DOHH2 (cell line): ENCODE data around the gene CWC25.

ENCODE experiments used
- H3F3A ChIP-seq: fragments of 200-600 bp; sonication (generic), shearing (Covaris generic); 2 replicates; pipeline ENCODE4 v1.6.0; 2016; ENCODE audit warnings: antibody characterized with exemption, mild to moderate bottlenecking; ENCODE audit not compliant: control insufficient read depth, insufficient read depth
- H3K27ac ChIP-seq: fragments of 200-600 bp; sonication (generic); 2 replicates; pipeline ENCODE4 v1.5.1; 2014; ENCODE audit warnings: low read depth, mild to moderate bottlenecking, low read length, moderate library complexity
- H3K27me3 ChIP-seq: fragments of 200-600 bp; sonication (generic); 2 replicates; pipeline ENCODE4 v1.6.1; 2014; ENCODE audit warnings: mild to moderate bottlenecking, low read length, mixed read lengths; ENCODE audit not compliant: control insufficient read depth
- H3K36me3 ChIP-seq: fragments of 200-600 bp; sonication (generic); 2 replicates; pipeline ENCODE4 v1.6.1; 2014; ENCODE audit warnings: mild to moderate bottlenecking, low read length, moderate library complexity, mixed read lengths; ENCODE audit not compliant: control insufficient read depth
- H3K4me1 ChIP-seq: fragments of 200-600 bp; sonication (generic); 2 replicates; pipeline ENCODE4 v1.6.1; 2014; ENCODE audit warnings: mild to moderate bottlenecking, low read length, mixed read lengths; ENCODE audit not compliant: control insufficient read depth
- H3K4me2 ChIP-seq: fragments of 200-600 bp; sonication (generic); 2 replicates; pipeline ENCODE4 v1.6.0; 2014; ENCODE audit warnings: mild to moderate bottlenecking, low read length, moderate library complexity
- H3K4me3 ChIP-seq: fragments of 200-600 bp; sonication (generic); 2 replicates; pipeline ENCODE4 v1.5.1; 2014; ENCODE audit warnings: mild to moderate bottlenecking, low read length, mixed read lengths
- H3K79me2 ChIP-seq: fragments of 200-600 bp; sonication (generic); 2 replicates; pipeline ENCODE4 v1.6.1; 2014; ENCODE audit warnings: mild to moderate bottlenecking, low read length, mixed read lengths; ENCODE audit not compliant: control insufficient read depth
- H3K9me2 ChIP-seq: fragments of 200-600 bp; sonication (generic); replicated peaks from 2 replicates; pipeline ENCODE4 v1.6.1; 2014; ENCODE audit warnings: mild to moderate bottlenecking, low read length, mixed read lengths; ENCODE audit not compliant: control insufficient read depth
- H3K9me3 ChIP-seq: fragments of 200-600 bp; sonication (generic); 2 replicates; pipeline ENCODE4 v1.6.1; 2014; ENCODE audit warnings: antibody characterized with exemption, low read length, mixed read lengths; ENCODE audit not compliant: control insufficient read depth, insufficient read depth
- H4K20me1 ChIP-seq: fragments of 200-600 bp; sonication (generic); 2 replicates; pipeline ENCODE4 v1.6.0; 2014; ENCODE audit warnings: low read depth, mild to moderate bottlenecking, antibody characterized with exemption, low read length, moderate library complexity; ENCODE audit not compliant: control insufficient read depth, insufficient read depth
- CTCF ChIP-seq: fragments of 200-600 bp; sonication (generic); IDR thresholded peaks from one replicate; pipeline ENCODE4 v1.5.1; 2014; ENCODE audit warnings: antibody characterized with exemption, mild to moderate bottlenecking, low read depth, low read length; ENCODE audit not compliant: poor library complexity, severe bottlenecking
- EZH2phosphoT487 ChIP-seq: fragments of 200-600 bp; sonication (generic); IDR thresholded peaks from 2 replicates; pipeline ENCODE4 v1.6.1; 2017; ENCODE audit warnings: borderline replicate concordance, mild to moderate bottlenecking, antibody characterized with exemption, low read length, moderate library complexity, mixed read lengths

Gene CWC25

DNA sequence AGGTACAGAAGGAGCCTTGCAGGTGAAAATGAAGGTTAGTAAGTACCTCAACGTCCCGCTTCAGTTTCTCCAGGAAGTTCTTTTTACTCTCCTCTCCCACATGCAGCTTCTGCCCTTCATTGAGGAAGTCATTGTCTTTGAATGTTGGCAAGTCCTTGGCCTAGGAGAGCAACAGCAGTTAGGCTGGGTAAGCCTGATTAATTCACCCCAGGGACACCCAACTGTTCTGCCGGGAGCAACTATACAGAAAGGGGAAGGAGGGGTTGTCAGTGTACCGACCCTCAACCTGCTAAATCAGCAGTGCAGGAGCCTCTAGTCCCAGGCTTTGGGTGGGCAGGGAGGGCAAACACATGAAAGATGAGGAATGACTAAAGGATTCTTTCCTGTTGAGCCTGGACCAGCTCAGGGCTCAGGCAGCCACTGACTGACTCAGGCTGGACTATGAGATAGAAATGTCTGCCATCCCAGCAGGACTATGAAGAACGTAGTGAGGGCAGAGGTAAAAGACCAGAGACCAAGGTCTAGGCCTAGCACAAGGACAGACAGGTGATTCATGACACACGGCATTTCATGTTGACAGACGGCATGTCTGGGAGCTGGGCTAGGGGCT is 47.4 kb downstream of the CWC25 start:
- H3K27me3 ChIP-seq, result no peaks in the 10 kb centered on the region
- H3K4me3 ChIP-seq, result no peak overlapping the region
- TF ChIP-seq EZH2phosphoT487, result no peak
- no peaks in the 10 kb centered on the region for H3F3A ChIP-seq
- no peaks in the 10 kb centered on the region for H3K4me1 ChIP-seq
- H3K79me2 ChIP-seq, result no peaks in the 10 kb centered on the region
- no peaks in the 10 kb centered on the region for H4K20me1 ChIP-seq
- H3K27ac ChIP-seq, result no peak overlapping the region
- H3K9me3 ChIP-seq, result no peaks in the 10 kb centered on the region
- H3K4me2 ChIP-seq, result no peak overlapping the region
- H3K36me3 ChIP-seq, result peaks cover 69% of the 10 kb centered on the region
- no peaks in the 10 kb centered on the region for H3K9me2 ChIP-seq

DNA sequence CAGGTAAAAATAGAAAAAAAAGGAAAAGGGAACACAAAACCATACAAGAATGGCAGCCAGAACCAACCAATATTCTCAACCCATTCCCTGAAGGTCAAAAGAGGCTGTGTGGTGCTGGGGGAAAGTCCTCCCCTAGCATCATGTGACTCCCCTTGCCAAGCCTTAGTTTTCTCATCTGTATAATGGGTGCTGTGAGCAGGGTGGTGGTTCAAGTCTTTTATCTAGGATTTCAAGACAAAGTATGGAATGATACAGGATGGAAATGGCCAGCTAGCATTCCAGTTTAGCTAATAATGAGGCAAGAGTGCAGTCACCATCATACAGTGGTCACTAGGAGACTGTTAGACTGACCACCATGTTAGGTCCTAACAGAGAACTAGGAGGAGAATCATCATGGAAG is 51.9 kb downstream of the CWC25 start:
- Histone ChIP-seq H3K4me2 (no peak overlapping the region), H3K27me3 (no peaks in the 10 kb centered on the region), H3K27ac (no peak overlapping the region), H3F3A (no peaks in the 10 kb centered on the region), H3K4me1 (no peaks in the 10 kb centered on the region), H3K9me3 (no peaks in the 10 kb centered on the region), H4K20me1 (no peaks in the 10 kb centered on the region; the same call in 1 of the 2 replicates), H3K4me3 (no peak overlapping the region), H3K79me2 (no peaks in the 10 kb centered on the region), H3K9me2 (no peaks in the 10 kb centered on the region), H3K36me3 (peaks cover 55% of the 10 kb centered on the region)
- TF ChIP-seq CTCF (no peak), EZH2phosphoT487 (no peak)

DNA sequence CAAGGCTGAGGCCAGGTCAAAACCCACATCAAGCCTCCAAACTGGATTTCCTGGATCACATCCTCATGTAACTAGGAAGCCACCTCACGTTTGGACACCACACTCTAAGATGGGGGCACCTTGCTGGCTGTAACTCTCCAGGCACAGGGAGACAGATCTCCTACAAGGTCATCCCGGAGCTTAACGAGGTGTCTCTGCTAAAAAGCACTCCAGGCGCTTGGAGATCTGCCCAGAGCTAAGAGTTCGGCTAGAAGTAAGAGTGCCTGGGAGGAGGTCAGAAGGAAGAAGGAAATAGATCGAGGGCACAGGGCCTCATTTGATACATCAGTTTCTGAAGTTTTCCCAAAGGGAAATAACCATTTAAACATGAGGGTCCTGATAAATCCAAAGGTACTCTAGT is 56.7 kb downstream of the CWC25 start:
- TF ChIP-seq EZH2phosphoT487, result no peak
- no peak for TF ChIP-seq CTCF
- 0 out of 2 replicates have a peak, but pooled peaks cover 3% of the 10 kb centered on the region for H3F3A ChIP-seq

GRCh38 chr17:38766341-38766740 is 58.8 kb downstream of the CWC25 start:
- Histone ChIP-seq H3F3A (peaks cover 3% of the 10 kb centered on the region; the same call in 1 of the 2 replicates), H3K4me1 (no peaks in the 10 kb centered on the region), H3K4me2 (no peak overlapping the region), H3K79me2 (no peaks in the 10 kb centered on the region), H3K27ac (no peak overlapping the region), H3K4me3 (no peak overlapping the region), H4K20me1 (peaks cover 4% of the 10 kb centered on the region; the same call in 1 of the 2 replicates), H3K9me3 (no peaks in the 10 kb centered on the region), H3K9me2 (no peaks in the 10 kb centered on the region), H3K27me3 (no peaks in the 10 kb centered on the region), H3K36me3 (peaks cover 82% of the 10 kb centered on the region)
- TF ChIP-seq EZH2phosphoT487 (no peak), CTCF (no peak)

More for the DNA sequence above, 56.7 kb downstream of the CWC25 start:
- Histone ChIP-seq H3K4me3 (no peak overlapping the region), H3K27ac (no peak overlapping the region), H3K79me2 (no peaks in the 10 kb centered on the region), H4K20me1 (peaks cover 4% of the 10 kb centered on the region; the same call in 1 of the 2 replicates), H3K9me2 (no peaks in the 10 kb centered on the region), H3K9me3 (no peaks in the 10 kb centered on the region), H3K4me2 (no peak overlapping the region), H3K4me1 (no peaks in the 10 kb centered on the region), H3K36me3 (peaks cover 73% of the 10 kb centered on the region), H3K27me3 (no peaks in the 10 kb centered on the region)
